K562 (cell line): ENCODE results near the gene ADAMTS2. TPM values are rescaled to one million over a fixed set of nuclear protein-coding genes. Genes with fewer than 3 reads are reported as not detected.

Source experiments
- ATAC-seq: fragments of 200-7000 bp; cut with Tn5 transposase; 3 replicates; pipeline ENCODE4 v1.9.1; 2020; ENCODE audit warnings: moderate library complexity
- BruUV-seq: library from RNA; stranded (reverse); fragments of 400-500 nt; replicated peaks from 2 replicates; lab custom pipeline; 2021; lab: Mats Ljungman, UMichigan
- CTCF ChIA-PET: fragments of 300-600 bp; formaldehyde crosslinking; extraction: SDS; loops from one replicate; lab custom pipeline; 2021; ENCODE audit warnings: low intra/inter-chr PET ratio; lab: Yijun Ruan, JAX
- POLR2A ChIA-PET: fragments of 300-600, 350-650 bp; sonication (Branson Sonifier 250); formaldehyde crosslinking; extraction: SDS; loops from one replicate; lab custom pipeline; 2021; ENCODE audit warnings: antibody characterized with exemption, inconsistent platforms; lab: Yijun Ruan, JAX
- DNase-seq, 4 experiments: peaks; one replicate each; pipeline versions ENCODE4 v3.0.0 to v3.0.0-alpha.2; 2011 to 2018; ENCODE audit warnings: low spot score in 3 of 4, mixed read lengths in 3 of 4; ENCODE audit errors: extremely low read depth in 1 of 4
- FAIRE-seq: peaks from 2 replicates; lab custom pipeline; 2011; peaks lifted over from hg19 to GRCh38; lab: Jason Lieb, UNC
- H2AFZ ChIP-seq: 2 replicates; pipeline ENCODE4 v1.6.0; 2011; ENCODE audit warnings: low read depth, low read length, control low read depth, inconsistent platforms
- H3K27ac ChIP-seq: fragments of 200-600 bp; 3 replicates; pipeline ENCODE4 v1.8.0; 2011; ENCODE audit warnings: low read depth, mild to moderate bottlenecking, control low read depth, inconsistent platforms, low read length, moderate library complexity, mixed read lengths; ENCODE audit errors: extremely low read depth
- H3K27me3 ChIP-seq, 2 experiments: fragments of 300-600 bp in 1 of 2; 2 replicates in 1 of 2; 3 replicates in 1 of 2; pipeline versions ENCODE4 v1.6.0 to v1.8.0; 2011; ENCODE audit warnings: inconsistent platforms in 2 of 2, low read length in 2 of 2, mild to moderate bottlenecking in 1 of 2, mixed read lengths in 1 of 2, moderate library complexity in 1 of 2; ENCODE audit not compliant: control insufficient read depth in 2 of 2, insufficient read depth in 2 of 2
- H3K36me3 ChIP-seq: fragments of 300-600 bp; 3 replicates; pipeline ENCODE4 v1.8.0; 2011; ENCODE audit warnings: mild to moderate bottlenecking, low read length, inconsistent platforms; ENCODE audit not compliant: control insufficient read depth, insufficient read depth
- H3K4me1 ChIP-seq, 2 experiments: fragments of 200-600 bp in 1 of 2; replicated peaks in 1 of 2; 2 replicates in 1 of 2; 3 replicates in 1 of 2; pipeline versions ENCODE4 v1.5.1 to v1.8.0; 2011; ENCODE audit warnings: inconsistent platforms in 2 of 2, low read length in 2 of 2, mild to moderate bottlenecking in 1 of 2, mixed read lengths in 1 of 2, moderate library complexity in 1 of 2; ENCODE audit not compliant: control insufficient read depth in 2 of 2, insufficient read depth in 2 of 2
- H3K4me2 ChIP-seq: 2 replicates; pipeline ENCODE4 v1.6.1; 2011; ENCODE audit warnings: low read length, control low read depth, inconsistent platforms, mixed read lengths; ENCODE audit not compliant: insufficient read depth
- H3K4me3 ChIP-seq: fragments of 200-600 bp; sonication (generic), shearing (Covaris generic); 2 replicates; pipeline ENCODE4 v1.5.1; 2016; ENCODE audit warnings: control low read depth, inconsistent platforms
- H3K79me2 ChIP-seq: fragments of 200-600 bp; 3 replicates; pipeline ENCODE4 v1.8.0; 2011; ENCODE audit warnings: low read length, inconsistent platforms; ENCODE audit not compliant: control insufficient read depth, insufficient read depth
- H3K9ac ChIP-seq, 2 experiments: 2 replicates each; pipeline versions ENCODE4 v1.6.0 to v1.6.1; 2011; ENCODE audit warnings: low read depth in 2 of 2, low read length in 2 of 2, control low read depth in 1 of 2, inconsistent platforms in 1 of 2, mild to moderate bottlenecking in 1 of 2, mixed read lengths in 1 of 2; ENCODE audit not compliant: insufficient read depth in 1 of 2
- H3K9me1 ChIP-seq: one replicate; pipeline ENCODE4 v1.6.0; 2011; ENCODE audit warnings: inconsistent platforms, mild to moderate bottlenecking, low read length, moderate library complexity; ENCODE audit not compliant: control insufficient read depth, insufficient read depth
- H3K9me3 ChIP-seq: replicated peaks from 2 replicates; pipeline ENCODE4 v1.5.1; 2011; ENCODE audit warnings: low read depth, low read length, inconsistent platforms; ENCODE audit not compliant: control insufficient read depth, insufficient read depth
- H4K20me1 ChIP-seq: replicated peaks from 2 replicates; pipeline ENCODE4 v1.6.1; 2011; ENCODE audit warnings: low read length, inconsistent platforms, mixed read lengths; ENCODE audit not compliant: control insufficient read depth, insufficient read depth
- BACH1 ChIP-seq: fragments of 200-800 bp; sonication (Bioruptor generic); IDR thresholded peaks from 2 replicates; pipeline ENCODE4 v1.6.1; 2016; ENCODE audit warnings: missing genetic modification characterization, missing compliant biosample characterization
- DPF2 ChIP-seq: fragments of 450-650 bp; IDR thresholded peaks from 2 replicates; pipeline ENCODE4 v1.6.1; 2016
- MTA3 ChIP-seq: fragments of 450-650 bp; formaldehyde crosslinking; IDR thresholded peaks from 2 replicates; pipeline ENCODE4 v1.6.1; 2017; ENCODE audit warnings: mild to moderate bottlenecking, borderline replicate concordance
- NFE2L1 ChIP-seq: fragments of 450-650 bp; IDR thresholded peaks from 2 replicates; pipeline ENCODE4 v1.6.1; 2016; ENCODE audit warnings: missing genetic modification characterization, low read depth, mild to moderate bottlenecking, missing compliant biosample characterization, moderate library complexity, borderline replicate concordance
- SMARCA5 ChIP-seq: fragments of 450-650 bp; IDR thresholded peaks from 2 replicates; pipeline ENCODE4 v1.6.1; 2016
- TCFL5 ChIP-seq: fragments of 250-450 bp; sonication (Bioruptor Pico); conservative IDR thresholded peaks from 2 replicates; pipeline ENCODE4 v1.6.1; 2021; ENCODE audit warnings: mild to moderate bottlenecking, moderate library complexity, matching md5 sums
- ZFX ChIP-seq: sonication (generic); formaldehyde crosslinking; IDR thresholded peaks from 2 replicates; pipeline ENCODE4 v1.8.0; 2022; ENCODE audit warnings: mild to moderate bottlenecking, missing genetic modification reagents, moderate library complexity
- ZNF174 ChIP-seq: fragments of 250-450 bp; sonication (Bioruptor Pico); IDR thresholded peaks from 2 replicates; pipeline ENCODE4 v1.4.0; 2020; ENCODE audit warnings: mild to moderate bottlenecking
- WGBS: fragments of 100-300 bp; shearing (Covaris generic); methylation state at CpG from one replicate; pipeline ENCODE4 v1.1.6; 2016; ENCODE audit warnings: low coverage, mixed read lengths; ENCODE audit not compliant: insufficient coverage; ENCODE audit errors: missing lambda C conversion rate; 5-methylcytosine and 5-hydroxymethylcytosine counted together
- in situ Hi-C: fragments of 300-500 bp; cut with MboI; formaldehyde crosslinking; loops from 4 replicates; pipeline ENCODE4 v1.15.0; 2018; ENCODE audit warnings: inconsistent platforms, mixed read lengths
- intact Hi-C: fragments of 100-400 bp; cut with micrococcal nuclease; formaldehyde crosslinking; loops from 2 replicates; pipeline ENCODE4 v1.14.2; 2022
- polyA plus RNA-seq, 8 experiments: library from polyadenylated mRNA; depleted of rRNA in 4 of 8; stranded (reverse) in 5 of 8; unstranded in 3 of 8; fragments of >200 nt; fragmentation: Nextera tagmentation in 2 of 8; fragmentation: Illumina TruSeq in 1 of 8; extraction: Ambion mirVana in 2 of 8; extraction: Trizol in 1 of 8; gene quantifications; 2 replicates each; pipeline versions ENCODE4 v1.2.1 to v1.2.3, GENCODE V29; 2011 to 2014; ENCODE audit warnings: inconsistent platforms in 1 of 8, missing spikeins in 1 of 8
- total RNA-seq, 7 experiments: library from RNA; depleted of rRNA in 6 of 7; stranded (reverse); fragments of >200 nt in 6 of 7; fragmentation: Illumina TruSeq in 2 of 7; extraction: Trizol in 2 of 7; gene quantifications; 2 replicates each; pipeline versions ENCODE4 v1.2.1 to v1.2.3, GENCODE V29; 2011 to 2021; ENCODE audit warnings: low replicate concordance in 1 of 7
- TF ChIP-seq, protein P1 (sequence below): fragments of 200-400 bp; formaldehyde crosslinking; IDR thresholded peaks from 2 replicates; pipeline ENCODE4 v1.6.1; 2017; ENCODE audit warnings: mild to moderate bottlenecking, low read depth, low read length, moderate library complexity
- TF ChIP-seq, protein P2 (sequence below): sonication (generic); formaldehyde crosslinking; IDR thresholded peaks from 2 replicates; pipeline ENCODE4 v1.8.0; 2023; ENCODE audit warnings: mild to moderate bottlenecking, missing genetic modification reagents

Gene ADAMTS2
- total and polyA plus RNA-seq, 9 of the 15 experiments (the other 6 are each of a cell fraction or from before 2014, with no cell fraction given): not detected

- Histone ChIP-seq H3K27ac (no peak overlapping the region), H3K9me1 (no peaks in the 10 kb centered on the region), H3K4me1 (peaks cover 0 to 5% of the 10 kb centered on the region in 2 experiments; a peak in 1 of 5 replicates), H3K4me3 (no peak overlapping the region), H3K9me3 (no peaks in the 10 kb centered on the region), H3K27me3 (peaks cover 0 to 68% of the 10 kb centered on the region in 2 experiments; a peak in 4 of 5 replicates), H2AFZ (no peak overlapping the region), H3K79me2 (no peaks in the 10 kb centered on the region), H3K9ac (no peak overlapping the region), H3K4me2 (no peak overlapping the region), H4K20me1 (no peaks in the 10 kb centered on the region; the same call in 1 of the 2 replicates), H3K36me3 (no peaks in the 10 kb centered on the region)
- FAIRE-seq (no peak), DNase-seq (no peak), ATAC-seq (no peak)
- no TSS peak for BruUV-seq
- in situ Hi-C loops: no loop called here
- intact Hi-C loops: no loop called here
- 3% methylated on average over 11 of the region's 13 CpGs for whole genome bisulfite sequencing
- ChIA-PET CTCF (interaction anchor here (0.7 kb wide), 1 partner anchor 33 kb away, joined by 4 read pairs; no protein-coding TSS in a partner anchor), POLR2A (interaction anchor here (0.6 to 1.4 kb wide), 4 partner anchors 9 to 1005 kb away, joined by 3 read pairs; no protein-coding TSS in a partner anchor)
- TF ChIP-seq SMARCA5 (no peak), ZNF174 (CRISPR knock-in tag) (no peak), NFE2L1 (tag) (no peak), DPF2 (no peak), MTA3 (no peak), TCFL5 (CRISPR knock-in tag) (no peak), ZFX (no peak), BACH1 (tag) (no peak)
- TF ChIP-seq, protein P1, sequence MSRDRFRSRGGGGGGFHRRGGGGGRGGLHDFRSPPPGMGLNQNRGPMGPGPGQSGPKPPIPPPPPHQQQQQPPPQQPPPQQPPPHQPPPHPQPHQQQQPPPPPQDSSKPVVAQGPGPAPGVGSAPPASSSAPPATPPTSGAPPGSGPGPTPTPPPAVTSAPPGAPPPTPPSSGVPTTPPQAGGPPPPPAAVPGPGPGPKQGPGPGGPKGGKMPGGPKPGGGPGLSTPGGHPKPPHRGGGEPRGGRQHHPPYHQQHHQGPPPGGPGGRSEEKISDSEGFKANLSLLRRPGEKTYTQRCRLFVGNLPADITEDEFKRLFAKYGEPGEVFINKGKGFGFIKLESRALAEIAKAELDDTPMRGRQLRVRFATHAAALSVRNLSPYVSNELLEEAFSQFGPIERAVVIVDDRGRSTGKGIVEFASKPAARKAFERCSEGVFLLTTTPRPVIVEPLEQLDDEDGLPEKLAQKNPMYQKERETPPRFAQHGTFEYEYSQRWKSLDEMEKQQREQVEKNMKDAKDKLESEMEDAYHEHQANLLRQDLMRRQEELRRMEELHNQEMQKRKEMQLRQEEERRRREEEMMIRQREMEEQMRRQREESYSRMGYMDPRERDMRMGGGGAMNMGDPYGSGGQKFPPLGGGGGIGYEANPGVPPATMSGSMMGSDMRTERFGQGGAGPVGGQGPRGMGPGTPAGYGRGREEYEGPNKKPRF: no peak
- TF ChIP-seq, protein P2, sequence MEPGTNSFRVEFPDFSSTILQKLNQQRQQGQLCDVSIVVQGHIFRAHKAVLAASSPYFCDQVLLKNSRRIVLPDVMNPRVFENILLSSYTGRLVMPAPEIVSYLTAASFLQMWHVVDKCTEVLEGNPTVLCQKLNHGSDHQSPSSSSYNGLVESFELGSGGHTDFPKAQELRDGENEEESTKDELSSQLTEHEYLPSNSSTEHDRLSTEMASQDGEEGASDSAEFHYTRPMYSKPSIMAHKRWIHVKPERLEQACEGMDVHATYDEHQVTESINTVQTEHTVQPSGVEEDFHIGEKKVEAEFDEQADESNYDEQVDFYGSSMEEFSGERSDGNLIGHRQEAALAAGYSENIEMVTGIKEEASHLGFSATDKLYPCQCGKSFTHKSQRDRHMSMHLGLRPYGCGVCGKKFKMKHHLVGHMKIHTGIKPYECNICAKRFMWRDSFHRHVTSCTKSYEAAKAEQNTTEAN (CRISPR knock-in tag): no peak
Observed at GRCh38 chr5:179264053-179264782, 81.0 kb downstream of the ADAMTS2 start.
